Testis (tissue), 2 donors: ENCODE data around the gene PCNX3.

Source experiments
- CTCF ChIP-seq, 3 experiments: fragments of 450-650 bp in 2 of 3; fragments of 200-600 bp in 1 of 3; sonication (generic) in 1 of 3; IDR thresholded peaks; one replicate each; pipeline ENCODE4 v1.5.1; 2016 to 2019; ENCODE audit warnings: antibody characterized with exemption in 3 of 3, mild to moderate bottlenecking in 2 of 3, moderate library complexity in 1 of 3
- POLR2A ChIP-seq: fragments of 450-650 bp; IDR thresholded peaks from one replicate; pipeline ENCODE4 v1.6.1; 2017; ENCODE audit warnings: antibody characterized with exemption, mild to moderate bottlenecking, moderate library complexity

- no peak for TF ChIP-seq POLR2A
- TF ChIP-seq CTCF (IDR thresholded peaks at IDR 0.05), result no peak
Observed at GRCh38 chr11:65571940-65572339, 43.6 kb upstream of the PCNX3 start.
